Activated CD4-positive, CD25-positive, alpha-beta regulatory T cell treated with anti-CD3 and anti-CD28 coated beads, Interleukin-2, amount 50 U/mL, for 16 hours (primary cell): ENCODE data around the gene FBXW4.

Experiments
- DNase-seq: peaks from one replicate; pipeline ENCODE4 v3.0.0-alpha.2; 2020; ENCODE audit warnings: low read depth, low spot score

FBXW4 gene

DNA sequence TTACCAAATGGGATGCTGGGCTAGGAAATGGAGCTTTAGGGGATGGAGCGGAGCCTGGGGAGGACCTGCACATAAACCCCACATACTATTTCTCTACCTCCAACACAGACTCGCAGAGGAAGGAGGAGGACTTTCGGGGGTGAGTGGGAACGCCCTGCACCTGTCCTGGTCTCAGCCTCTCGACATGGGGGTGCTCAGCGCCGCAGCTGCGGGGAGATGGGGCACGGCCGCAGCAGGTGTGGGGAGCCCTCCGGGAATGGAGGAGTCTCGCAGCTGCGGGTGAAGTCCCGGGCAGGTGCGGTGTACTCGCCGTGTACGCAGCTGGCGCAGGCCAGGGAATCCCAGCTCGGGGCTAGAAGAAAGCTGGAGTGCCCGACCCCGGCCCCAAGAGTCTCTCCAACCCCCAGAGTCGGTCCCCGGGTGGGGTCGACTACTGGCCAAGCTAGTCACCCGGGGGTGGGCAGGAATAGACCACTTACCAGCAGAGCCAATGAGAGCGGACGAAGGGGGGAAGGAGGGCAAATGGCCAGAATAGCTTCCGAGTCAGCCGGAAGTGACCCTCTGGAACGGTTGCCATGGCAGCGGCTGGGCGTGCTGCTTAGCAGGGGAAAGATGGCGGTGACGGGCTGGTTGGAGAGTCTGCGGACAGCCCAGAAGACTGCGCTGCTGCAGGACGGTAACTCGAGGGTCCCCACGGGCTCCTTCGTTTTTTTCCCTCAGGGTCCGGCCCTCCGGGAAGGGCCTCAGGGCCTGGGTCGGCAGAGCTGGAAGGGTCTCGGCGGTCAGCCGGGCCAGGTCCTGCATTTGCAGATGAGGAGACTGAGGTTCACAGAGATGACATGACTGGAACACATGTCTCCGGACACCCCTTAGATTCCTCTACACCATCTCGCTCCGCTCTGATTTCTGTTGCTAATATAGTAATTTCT, 107.0 kb downstream of the FBXW4 start, which contains the start of the genes DPCD and POLL:
DPCD (plus strand) TSS at position 597 of the 929 bp plus-strand sequence; CDS start at position 613, 16 bp downstream.
POLL (minus strand) TSS at position 533 of the 929 bp plus-strand sequence. CDS start 897 bp downstream, outside the sequence.
- DNase-seq, result peak; percentile 81

DNA sequence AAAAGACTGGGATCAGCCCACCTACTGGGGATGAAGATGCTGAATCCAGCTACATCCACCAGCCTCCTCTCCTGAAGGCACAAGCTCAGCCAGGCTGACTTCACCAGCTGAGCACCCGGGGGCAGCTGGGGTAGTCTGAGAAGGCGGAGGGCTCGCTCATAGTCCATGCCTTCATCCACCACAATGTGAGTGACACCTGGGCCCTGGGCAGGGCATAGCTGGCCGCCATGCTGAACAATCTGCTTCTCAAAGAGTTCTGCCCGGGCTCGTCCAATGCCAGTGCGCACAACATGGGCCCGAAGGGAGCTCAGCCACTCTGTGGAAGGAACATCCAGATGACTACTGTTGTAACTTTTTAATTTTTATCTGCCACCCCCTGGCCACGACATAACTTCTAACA, 109.1 kb downstream of the FBXW4 start:
- DNase-seq, result no peak

DNA sequence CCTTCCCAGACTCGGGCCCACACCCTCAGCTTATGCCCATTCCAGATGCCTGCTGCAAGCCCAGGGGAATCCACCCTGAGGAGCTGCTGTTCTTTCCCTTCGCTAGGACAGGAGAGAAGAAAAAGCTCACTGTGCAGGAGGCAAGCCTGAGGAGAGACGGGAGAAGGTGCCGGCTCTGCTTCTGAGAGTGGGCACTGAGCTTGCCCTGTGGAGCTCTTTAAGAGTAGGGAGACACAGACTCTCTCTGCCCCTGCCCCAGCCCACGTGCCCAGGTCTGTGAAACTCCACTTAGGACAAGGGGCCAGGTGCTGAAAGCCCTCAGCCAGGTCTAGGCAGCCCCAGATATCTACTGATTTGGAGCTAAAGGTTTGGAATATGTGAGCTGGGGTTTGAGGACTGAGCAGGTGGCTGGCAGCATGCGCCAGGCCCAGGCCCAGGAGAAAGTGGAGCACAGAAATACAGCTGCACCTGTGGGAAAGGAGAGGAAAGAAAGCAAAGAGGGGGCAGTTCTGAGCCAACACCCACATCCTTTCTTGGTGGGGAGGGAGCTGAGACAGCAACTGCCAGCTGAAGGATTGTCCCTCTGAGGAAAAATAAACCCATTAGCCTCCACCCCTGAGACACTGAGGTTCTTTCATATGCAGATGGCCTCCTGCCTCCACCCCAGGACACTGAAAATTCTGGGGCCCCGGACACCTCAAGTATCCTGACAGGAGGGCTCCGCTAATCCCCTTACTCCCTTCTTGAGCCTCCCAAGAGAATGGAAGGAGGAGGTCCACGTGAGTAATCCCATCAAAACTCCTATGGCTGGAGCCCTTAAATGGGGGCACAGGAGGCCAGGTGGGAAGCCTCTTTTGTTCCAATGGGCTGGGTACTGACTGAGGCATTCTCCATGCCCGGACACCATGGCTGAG, 114.2 kb downstream of the FBXW4 start:
- DNase-seq, result no peak

DNA sequence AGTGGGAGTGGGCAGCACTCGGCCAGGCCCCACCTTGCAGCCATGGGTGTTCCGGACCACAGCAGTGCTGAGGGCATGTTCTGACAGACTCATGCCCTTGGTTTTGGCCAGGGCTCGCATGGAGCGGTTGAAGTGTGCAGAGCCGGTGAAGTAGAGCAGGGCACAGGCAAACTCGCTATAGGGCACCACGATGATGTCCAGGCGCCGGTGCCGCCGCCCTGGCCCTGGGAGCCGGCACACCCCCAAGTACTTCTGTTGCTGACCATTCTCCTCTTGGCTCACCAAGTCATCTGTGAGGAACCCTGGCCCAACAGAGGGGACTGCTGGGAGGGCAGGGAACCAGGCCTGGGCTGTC, 115.5 kb downstream of the FBXW4 start:
- DNase-seq, result no peak

DNA sequence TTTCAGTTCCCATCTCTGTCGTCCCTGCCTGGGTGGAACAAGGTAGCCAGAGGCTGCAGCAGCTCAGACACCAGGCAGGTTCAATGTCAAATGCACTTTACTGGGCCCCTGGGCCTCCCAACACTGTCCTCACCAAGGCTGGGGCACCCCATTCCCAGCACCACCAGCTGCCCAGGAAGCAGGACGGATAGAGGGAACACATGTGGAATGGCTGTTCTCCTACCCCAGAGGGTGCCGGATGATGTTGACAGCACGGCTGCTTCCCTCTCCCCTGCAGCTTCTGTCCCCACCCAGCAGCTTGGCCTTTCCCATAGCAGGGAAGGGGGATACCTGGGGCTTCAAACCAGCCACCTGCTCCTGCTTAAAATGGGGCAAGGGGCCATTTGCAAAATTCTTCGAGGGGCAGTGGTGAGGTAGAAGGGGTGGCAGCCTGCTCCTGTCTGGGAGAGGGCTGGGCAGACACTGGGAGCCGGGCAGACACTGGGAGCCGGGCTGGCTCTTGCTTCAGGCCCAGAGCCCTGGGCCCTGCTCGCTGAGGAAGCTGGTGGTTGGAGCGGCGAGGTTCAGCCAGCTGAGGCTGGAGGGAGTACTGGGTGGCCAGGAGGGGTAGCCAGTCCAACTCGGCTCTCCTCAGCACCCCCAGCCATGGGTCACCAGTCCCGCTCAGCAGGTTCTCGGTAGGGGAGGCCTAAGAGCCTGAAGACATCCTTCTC, 116.0 kb downstream of the FBXW4 start:
- DNase-seq, result no peak

DNA sequence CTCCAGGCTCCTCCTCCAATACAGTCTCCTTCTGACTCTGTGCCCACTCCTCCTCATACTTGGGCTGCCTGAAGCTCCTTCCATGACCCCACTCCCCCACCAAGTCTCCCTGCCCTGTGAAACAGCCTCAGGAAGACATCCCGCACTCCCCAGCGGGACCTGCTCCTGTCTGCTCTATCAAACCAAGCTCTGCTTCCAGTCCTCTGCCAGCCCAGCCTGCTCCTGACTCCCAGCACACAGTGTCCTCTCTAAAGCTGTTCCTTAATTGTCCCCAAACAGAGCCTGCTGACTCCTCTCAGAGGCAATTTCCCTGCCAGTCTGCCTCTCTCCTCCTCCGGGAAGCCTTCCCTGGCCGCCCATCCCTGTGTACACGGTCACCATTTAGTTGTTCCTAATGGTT, 116.8 kb downstream of the FBXW4 start:
- no peak for DNase-seq

DNA sequence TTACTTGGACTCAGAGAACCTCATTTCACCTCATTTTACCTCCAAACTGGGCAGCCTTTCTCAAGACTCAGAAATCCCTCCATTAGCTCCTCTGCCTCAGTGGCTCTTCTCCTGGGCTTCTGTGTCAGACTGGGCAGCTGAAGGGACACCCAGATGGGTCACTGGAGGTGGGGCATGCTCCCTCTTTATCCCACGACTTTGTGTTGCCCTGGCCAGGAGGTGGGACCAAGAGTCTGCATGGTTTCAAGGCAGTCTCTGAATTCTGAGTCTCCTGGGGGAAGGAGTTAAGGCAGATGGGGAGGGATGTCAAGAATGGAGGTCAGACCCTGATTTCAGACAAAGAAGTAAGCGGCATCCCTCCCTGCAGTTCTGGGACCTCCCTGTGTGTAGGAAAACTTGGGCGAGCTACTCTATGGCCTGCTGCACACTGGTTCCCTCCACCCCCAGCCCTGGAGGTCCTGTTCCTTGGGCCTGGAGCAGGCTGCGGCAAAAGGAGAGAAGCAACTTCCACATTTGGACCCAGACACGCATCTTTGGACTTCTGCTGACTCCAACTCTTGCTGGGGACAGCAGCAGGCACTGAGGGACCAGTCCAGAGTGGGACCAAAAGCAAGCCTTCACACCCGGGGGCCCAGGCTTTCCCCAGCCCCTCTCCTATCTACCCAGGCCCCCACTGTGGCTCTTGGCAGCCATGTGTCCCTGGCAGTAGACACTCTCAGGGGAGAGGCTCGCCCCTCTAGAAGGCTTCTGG, 117.7 kb downstream of the FBXW4 start:
- no peak for DNase-seq

DNA sequence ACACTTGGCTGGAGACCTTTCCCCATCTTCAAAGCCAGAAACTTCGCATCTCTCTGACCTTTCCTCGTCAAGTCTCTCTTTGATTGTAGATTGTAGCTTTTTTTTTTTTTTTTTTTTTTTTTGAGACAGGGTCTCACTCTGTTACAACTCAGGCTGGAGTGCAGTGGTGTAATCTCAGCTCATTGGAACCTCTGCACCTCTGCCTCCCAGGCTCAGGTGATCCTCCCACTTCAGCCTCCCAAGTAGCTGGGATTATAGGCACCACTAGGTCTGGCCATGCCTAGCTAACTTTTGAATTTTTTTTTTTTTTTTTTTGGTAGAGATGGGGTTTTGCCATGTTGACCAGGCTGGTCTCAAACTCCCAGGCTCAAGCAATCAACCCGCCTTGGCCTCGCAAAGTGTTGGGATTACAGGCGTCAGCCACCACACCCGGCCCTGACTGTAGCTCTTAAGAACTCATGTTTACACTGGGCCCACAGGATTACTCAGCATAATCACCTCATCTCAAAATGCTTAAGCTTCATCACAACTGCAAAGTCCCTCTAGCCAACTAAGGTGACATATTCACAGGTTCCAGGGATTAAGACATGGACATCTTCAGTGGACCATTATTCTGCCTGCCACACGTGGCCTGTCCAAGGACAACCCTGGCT, 118.6 kb downstream of the FBXW4 start:
- DNase-seq, result no peak

DNA sequence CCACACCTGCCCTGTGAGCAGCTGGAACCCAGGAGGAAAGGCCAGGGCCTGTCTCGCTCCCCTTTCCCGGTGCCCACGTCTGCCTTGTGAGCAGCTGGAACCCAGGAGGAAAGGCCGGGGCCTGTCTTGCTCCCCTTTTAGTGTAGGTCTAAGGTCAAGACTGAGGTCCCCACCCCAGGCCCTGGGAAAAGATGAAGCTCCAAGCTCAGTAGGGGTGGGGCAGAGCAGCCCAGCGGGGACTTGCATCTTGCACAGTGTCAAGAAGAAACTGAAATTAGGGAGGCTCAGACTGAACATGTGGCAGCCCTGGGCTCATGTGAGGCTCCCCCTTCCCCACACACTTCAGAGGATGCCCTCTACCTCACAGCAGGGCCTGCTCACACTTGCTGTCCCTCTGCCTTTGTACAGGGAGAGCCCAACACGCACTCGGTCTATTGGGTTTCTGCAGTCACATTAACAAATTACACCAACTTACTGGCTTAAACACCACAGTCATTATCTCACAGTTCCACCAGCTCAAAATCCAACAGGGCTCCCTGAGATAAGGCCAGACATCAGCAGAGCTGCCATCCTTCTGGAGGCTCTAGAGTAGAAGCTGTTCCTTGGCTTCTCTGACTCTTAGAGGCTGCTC, 119.3 kb downstream of the FBXW4 start:
- no peak for DNase-seq

DNA sequence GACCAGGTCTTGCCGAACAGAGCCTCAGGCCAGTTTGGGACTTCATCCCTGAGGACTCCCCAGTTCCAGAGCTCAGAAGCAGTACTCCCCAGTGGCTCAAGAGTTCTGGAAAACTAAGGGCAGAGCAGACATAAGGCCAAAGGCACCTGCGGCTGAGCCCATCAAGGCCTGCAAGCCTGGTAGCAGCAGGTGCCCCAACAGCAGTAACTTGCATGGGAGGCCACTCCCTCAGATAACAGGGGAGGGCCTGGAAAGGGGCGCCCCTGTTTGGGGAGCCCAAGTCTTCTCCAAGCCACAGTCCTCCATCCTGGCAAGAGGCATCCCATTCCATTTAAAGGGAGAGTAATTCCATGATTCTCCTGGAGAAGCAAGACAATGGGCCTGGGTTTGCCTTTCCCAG, 119.9 kb downstream of the FBXW4 start:
- DNase-seq, result no peak

DNA sequence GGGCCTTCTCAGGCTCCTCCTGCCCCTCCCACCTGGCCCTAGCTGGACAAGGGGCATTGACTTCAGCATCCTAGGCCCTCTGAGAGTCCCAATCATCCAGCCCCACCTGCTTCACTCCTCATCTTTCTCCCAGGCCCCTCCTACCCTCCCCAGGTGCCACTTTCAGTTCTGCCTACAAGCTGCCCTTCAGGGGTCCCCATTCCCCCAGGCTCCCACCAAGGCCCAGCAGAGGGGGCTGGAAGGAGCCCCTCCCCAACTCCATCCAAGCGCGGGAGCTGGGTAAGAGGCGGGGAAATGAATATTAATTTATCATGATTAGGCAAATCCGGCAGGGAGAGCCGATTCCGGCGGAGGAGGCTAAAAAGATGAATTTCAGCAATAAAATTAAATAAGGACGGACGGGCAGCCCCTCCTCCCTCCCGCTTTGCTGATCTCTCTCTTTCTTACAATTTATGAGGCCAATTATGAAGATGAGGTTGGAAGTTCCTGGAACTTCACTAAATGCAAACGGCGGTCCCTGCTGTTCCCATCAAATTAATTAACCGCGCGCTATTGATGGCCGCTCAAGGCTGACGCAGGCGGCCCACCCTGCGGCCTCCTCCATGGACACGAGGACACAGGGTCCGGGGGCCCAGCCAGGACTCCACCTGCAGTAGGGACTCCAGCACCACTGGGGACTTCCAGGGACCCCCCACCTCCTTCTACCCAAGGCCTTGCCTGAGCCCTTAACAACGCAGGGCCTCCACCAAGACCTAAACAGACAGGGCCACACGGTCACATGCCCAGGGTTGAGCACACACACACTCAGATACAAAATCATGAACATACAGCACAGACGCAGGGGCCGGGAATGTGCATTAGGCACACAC, 120.9 kb downstream of the FBXW4 start:
- DNase-seq, result no peak

DNA sequence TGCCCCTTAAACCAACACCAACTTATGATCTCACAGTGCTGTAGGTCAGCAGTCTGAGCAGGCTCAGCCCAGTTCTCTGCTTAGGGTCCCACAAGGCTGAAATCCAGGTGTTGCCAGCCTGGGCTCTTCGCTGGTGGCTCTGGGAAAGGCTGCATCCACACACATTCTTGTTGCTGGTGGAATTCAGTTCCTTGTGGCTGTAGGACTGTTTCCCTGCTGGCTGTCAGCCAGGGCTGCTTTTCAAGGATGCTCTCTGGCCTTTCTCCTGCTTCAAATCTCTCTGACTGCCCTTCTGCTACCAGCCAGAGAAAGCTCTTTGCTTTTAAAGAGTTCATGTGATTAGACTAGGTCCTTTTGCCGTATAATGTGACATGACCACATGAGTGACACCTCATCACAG, 122.2 kb downstream of the FBXW4 start:
- no peak for DNase-seq

DNA sequence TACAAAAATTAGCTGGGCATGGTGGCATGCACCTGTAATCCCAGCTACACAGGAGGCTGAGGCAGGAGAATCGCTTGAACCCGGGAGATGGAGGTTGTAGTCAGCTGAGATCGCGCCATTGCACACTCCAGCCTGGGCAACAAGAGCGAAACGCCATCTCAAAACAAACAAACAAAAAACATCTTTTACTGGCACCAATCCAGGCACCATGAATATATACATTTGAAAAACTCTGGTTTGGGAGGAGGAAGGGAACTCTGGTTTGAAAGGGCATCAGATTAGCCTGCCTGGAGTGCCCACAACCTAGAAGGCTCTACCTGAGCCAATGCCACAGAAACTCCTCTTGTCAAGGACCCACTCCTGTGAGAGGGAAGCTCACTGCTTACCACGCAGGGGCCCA, 122.8 kb downstream of the FBXW4 start:
- no peak for DNase-seq

DNA sequence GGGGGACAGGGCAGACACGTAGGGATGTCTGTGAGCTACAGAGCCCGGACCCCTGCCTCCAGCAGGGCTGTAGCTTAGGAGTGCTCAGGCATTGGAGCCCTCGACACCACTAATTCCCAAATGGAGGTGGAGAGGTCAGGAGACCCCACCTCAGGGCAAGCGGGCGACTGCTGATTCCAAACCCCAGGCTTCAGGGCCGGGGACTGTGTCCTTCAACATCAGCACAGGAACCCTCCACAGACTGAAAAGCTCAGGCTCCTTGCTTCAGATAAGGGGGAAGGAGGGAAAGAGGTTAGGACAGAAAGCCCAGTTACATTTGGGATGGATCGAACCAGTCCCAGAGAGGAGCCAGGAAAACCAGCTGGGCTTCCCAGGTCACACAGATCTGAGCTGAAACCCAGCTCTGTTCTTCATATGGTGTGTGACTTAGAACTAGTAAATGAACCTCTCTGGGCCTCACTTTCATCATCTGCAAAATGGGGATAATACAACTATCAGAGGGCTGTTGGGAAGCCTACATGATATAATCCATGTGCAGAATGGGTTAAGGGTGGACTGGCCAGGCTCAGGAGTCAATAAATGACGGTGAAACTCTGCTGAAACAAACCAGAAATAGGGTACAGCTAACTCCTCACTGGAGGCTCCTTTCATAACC, 123.6 kb downstream of the FBXW4 start:
- DNase-seq, result no peak

DNA sequence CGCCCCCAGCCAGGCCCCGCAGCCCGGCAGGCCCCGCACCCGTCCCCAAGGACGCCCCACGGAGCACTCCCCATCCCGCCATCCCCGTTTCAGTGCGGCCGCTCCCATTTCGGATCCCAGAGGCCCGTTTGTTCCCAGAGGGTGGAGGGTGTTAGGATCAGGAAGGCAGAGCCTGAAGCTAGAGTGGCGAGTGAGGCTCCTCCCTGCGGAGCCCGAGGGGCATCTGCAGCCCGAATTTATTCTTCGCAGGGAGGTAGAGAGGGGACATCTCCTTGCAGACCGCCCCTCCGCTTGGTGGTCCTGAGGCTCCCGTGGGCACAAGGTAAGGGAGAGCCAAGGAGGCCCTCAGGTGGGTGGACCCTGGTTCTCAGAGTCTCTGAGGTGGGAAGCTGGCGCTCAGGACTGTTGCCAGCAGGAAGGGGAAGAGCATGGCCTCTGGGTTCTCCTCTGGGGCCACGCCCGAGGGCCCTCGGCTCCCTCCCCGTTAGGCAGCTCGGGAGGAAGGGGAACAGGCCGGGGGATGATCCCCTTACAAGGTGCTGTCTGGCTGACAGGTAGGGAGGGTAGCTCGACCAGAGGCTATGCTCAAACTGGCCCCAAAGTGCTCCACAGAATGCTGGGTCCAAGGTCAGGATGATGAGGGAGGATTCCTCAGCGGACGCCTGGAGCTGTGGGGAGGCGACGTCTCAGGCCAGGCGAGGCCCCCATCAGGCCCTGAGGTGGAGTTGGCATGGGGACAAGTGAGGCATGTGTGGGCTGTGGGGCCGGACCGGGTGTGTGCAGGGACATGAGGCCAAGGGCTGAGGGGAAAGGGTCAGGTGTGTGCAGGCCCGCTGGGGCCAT, 124.3 kb downstream of the FBXW4 start:
- DNase-seq, result no peak

DNA sequence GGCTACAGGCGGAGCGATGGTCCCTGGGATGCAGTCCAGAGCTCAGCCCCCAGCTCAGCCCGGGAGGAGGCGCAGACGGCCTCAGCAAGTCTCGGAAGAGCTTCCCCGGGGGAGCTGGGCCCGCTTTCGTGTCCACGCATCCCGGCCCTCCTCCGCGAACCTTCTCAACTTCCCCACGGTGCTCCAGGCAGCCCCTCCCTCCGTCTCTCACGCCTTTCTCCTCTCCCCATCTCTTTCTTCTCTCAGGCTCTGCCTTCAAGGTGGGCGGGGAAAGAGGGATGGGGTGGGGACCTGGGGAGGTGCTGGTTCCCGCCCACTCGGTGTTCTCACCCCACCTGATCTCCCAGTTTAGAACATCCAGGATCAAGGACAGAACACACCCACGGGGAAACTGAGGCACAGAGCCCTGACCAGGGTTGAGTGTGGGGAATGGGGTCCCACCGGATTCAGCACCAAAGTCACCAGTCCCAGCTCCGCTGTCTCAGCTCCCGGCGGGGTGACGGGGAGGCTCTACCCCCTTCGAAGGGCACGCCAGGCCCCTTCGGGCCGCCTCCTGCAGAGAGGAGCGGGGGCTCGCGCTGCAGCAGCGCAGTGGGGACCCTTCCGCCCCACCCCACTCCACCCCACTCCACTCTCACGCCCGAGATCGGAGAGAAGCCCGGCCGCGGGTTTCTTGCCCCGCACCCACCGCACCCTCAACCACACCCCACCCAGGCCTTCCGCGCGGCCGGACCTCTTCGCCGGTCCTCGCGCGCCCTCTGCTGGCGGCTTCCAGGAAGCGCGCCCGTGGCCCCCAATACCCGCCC, 125.1 kb downstream of the FBXW4 start:
- peak; percentile 57 for DNase-seq

DNA sequence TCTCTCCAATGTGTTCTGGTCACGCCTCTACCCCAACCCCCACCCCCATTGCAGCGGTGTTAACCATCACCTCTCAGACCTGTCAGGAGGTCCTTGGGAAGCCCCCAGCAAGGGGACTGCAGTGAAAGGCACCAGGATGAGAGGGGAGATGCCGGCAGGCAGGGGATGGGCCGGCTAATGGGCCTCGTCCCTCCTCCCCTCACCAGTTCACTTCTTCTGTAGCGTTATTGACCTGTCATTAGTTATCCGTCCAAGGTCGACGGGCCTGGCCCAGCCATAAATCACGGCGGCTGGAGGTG, 125.7 kb downstream of the FBXW4 start:
- DNase-seq, result no peak
